ENCODE measurements around the gene PCYT1A.
"Not testable (repeated sequence)": the region's sequence is repeated elsewhere in the genome, so short reads cannot be mapped to it uniquely, and the experiment has no call there.

Gene PCYT1A

GRCh38 chr3:196193133-196193735, 94.3 kb downstream of the PCYT1A start:
- DNase-seq (ENCODE audit: low spot score): no peak
- in situ Hi-C loops (cut with MboI; ENCODE audit: low sequenced_read_pairs, unreplicated experiment): no loop called here
- TF ChIP-seq, protein P1, sequence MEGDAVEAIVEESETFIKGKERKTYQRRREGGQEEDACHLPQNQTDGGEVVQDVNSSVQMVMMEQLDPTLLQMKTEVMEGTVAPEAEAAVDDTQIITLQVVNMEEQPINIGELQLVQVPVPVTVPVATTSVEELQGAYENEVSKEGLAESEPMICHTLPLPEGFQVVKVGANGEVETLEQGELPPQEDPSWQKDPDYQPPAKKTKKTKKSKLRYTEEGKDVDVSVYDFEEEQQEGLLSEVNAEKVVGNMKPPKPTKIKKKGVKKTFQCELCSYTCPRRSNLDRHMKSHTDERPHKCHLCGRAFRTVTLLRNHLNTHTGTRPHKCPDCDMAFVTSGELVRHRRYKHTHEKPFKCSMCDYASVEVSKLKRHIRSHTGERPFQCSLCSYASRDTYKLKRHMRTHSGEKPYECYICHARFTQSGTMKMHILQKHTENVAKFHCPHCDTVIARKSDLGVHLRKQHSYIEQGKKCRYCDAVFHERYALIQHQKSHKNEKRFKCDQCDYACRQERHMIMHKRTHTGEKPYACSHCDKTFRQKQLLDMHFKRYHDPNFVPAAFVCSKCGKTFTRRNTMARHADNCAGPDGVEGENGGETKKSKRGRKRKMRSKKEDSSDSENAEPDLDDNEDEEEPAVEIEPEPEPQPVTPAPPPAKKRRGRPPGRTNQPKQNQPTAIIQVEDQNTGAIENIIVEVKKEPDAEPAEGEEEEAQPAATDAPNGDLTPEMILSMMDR (IDR thresholded peaks at IDR 0.05; ENCODE audit: borderline replicate concordance, control extremely low read depth, extremely low read depth, insufficient read depth, missing control alignments): no peak

GRCh38 chr3:196192524-196193051, 94.9 kb downstream of the PCYT1A start:
- in situ Hi-C loops (cut with MboI; ENCODE audit: low sequenced_read_pairs, unreplicated experiment): no loop called here
- TF ChIP-seq, protein P1 (IDR thresholded peaks at IDR 0.05; ENCODE audit: borderline replicate concordance, control extremely low read depth, extremely low read depth, insufficient read depth, missing control alignments): no peak
- DNase-seq (ENCODE audit: low spot score): peak; percentile 58

- TF ChIP-seq, protein P1 (IDR thresholded peaks at IDR 0.05; ENCODE audit: borderline replicate concordance, control extremely low read depth, extremely low read depth, insufficient read depth, missing control alignments): peak; percentile 16
- peak; percentile 72 for DNase-seq (ENCODE audit: low spot score)
- in situ Hi-C loops (cut with MboI; ENCODE audit: low sequenced_read_pairs, unreplicated experiment): no loop called here
Observed at GRCh38 chr3:196192036-196192523, 95.4 kb downstream of the PCYT1A start.

- in situ Hi-C loops (cut with MboI; ENCODE audit: low sequenced_read_pairs, unreplicated experiment): loop anchor here (5.0 kb wide), 1 partner anchor 112 kb away; no protein-coding TSS in a partner anchor
- no peak for DNase-seq (ENCODE audit: low spot score)
- TF ChIP-seq, protein P1 (IDR thresholded peaks at IDR 0.05; ENCODE audit: borderline replicate concordance, control extremely low read depth, extremely low read depth, insufficient read depth, missing control alignments): no peak
Observed at GRCh38 chr3:196189566-196190347, 97.8 kb downstream of the PCYT1A start.

GRCh38 chr3:196186651-196187573, 100.6 kb downstream of the PCYT1A start:
- peak; percentile 74 for DNase-seq (ENCODE audit: low spot score)
- in situ Hi-C loops (cut with MboI; ENCODE audit: low sequenced_read_pairs, unreplicated experiment): loop anchor here (5.0 kb wide), 1 partner anchor 110 kb away; no protein-coding TSS in a partner anchor
- TF ChIP-seq, protein P1 (IDR thresholded peaks at IDR 0.05; ENCODE audit: borderline replicate concordance, control extremely low read depth, extremely low read depth, insufficient read depth, missing control alignments): no peak

DNA sequence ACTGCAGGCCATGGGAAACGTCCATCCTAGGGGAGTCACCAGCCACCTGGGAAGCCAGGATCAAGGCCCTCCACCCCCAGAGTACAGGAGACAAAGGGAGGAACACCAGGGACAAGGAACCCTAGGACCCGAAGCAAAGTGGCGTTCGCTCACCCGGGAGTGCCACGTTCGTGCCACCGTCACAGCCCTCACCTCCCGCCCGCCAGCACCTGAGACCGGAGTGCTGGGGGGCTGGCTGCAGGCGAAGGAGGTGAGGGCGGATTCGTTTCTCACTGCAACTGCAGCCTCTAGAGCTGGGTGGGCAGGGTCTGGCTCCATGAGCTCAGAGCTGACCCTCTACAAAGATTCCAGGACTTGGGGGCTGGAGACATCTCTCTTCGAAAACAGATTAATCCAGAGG, 102.6 kb downstream of the PCYT1A start:
- DNase-seq (ENCODE audit: low spot score): no peak
- TF ChIP-seq, protein P1 (IDR thresholded peaks at IDR 0.05; ENCODE audit: borderline replicate concordance, control extremely low read depth, extremely low read depth, insufficient read depth, missing control alignments): no peak
- in situ Hi-C loops (cut with MboI; ENCODE audit: low sequenced_read_pairs, unreplicated experiment): loop anchor here (5.0 kb wide), 1 partner anchor 108 kb away; no protein-coding TSS in a partner anchor

DNA sequence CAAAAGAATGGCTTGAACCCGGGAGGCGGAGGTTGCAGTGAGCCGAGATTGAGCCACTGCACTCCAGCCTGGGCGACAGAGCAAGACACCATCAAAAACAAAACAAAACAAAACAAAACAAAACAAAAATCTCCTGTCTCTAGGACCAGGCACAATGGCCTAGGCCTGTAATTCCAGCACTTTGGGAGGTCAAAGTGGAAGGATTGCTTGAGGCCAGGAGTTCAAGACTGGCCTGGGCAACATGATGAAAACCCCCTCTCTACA, 103.4 kb downstream of the PCYT1A start:
- DNase-seq (ENCODE audit: low spot score); in situ Hi-C loops (cut with MboI; ENCODE audit: low sequenced_read_pairs, unreplicated experiment): not testable (repeated sequence)
